ENCODE measurements around the gene RMC1.
A peak's percentile ranks its signal among the peaks of the same experiment; 100 is the strongest.
"Not testable (repeated sequence)": the region's sequence is repeated elsewhere in the genome, so short reads cannot be mapped to it uniquely, and the experiment has no call there.

Gene RMC1

GRCh38 chr18:23567671-23568070, 64.4 kb downstream of the RMC1 start:
- DNase-seq = no peak

- DNase-seq = no peak
Observed at GRCh38 chr18:23568281-23569138, 65.2 kb downstream of the RMC1 start.

- DNase-seq = no peak
Observed at GRCh38 chr18:23569299-23570063, 66.2 kb downstream of the RMC1 start.

GRCh38 chr18:23570912-23571504, 67.7 kb downstream of the RMC1 start:
- no peak for DNase-seq

GRCh38 chr18:23572012-23572411, 68.7 kb downstream of the RMC1 start:
- DNase-seq = no peak

GRCh38 chr18:23572570-23572969, 69.3 kb downstream of the RMC1 start:
- no peak for DNase-seq

- no peak for DNase-seq
Observed at GRCh38 chr18:23573020-23573419, 69.7 kb downstream of the RMC1 start.

- DNase-seq = peak; percentile 51
Observed at GRCh38 chr18:23573626-23574431, 70.5 kb downstream of the RMC1 start.

GRCh38 chr18:23574611-23575308, 71.4 kb downstream of the RMC1 start:
- DNase-seq = no peak

- DNase-seq = no peak
Observed at GRCh38 chr18:23575309-23575651, 72.0 kb downstream of the RMC1 start.

- not testable (repeated sequence) for DNase-seq
Observed at GRCh38 chr18:23577521-23577920, 74.2 kb downstream of the RMC1 start.

GRCh38 chr18:23578067-23578701, 74.9 kb downstream of the RMC1 start:
- no peak for DNase-seq

GRCh38 chr18:23578891-23579653, 75.8 kb downstream of the RMC1 start:
- peak; percentile 52 for DNase-seq

GRCh38 chr18:23580677-23581367, 77.5 kb downstream of the RMC1 start:
- peak; percentile 79 for DNase-seq

Measured in fibroblast of skin of right biceps (primary cell).